Activated T-cell treated with anti-CD3 and anti-CD28 coated beads, Interleukin-2, amount 50 U/mL, for 72 hours (primary cell): ENCODE data around the gene RABL6. TPM values are rescaled to one million over a fixed set of nuclear protein-coding genes. Genes with fewer than 3 reads are reported as not detected.
"Not testable (repeated sequence)": the region's sequence is repeated elsewhere in the genome, so short reads cannot be mapped to it uniquely, and the experiment has no call there.

Source experiments
- ATAC-seq, 2 donors: fragments of 150-1000 bp; cut with Tn5 transposase; replicated peaks in 1 of 2; 2 replicates each; pipeline ENCODE4 v1.10.0; 2021; ENCODE audit warnings: moderate library complexity in 2 of 2, mild to moderate bottlenecking in 1 of 2
- DNase-seq, 2 donors: peaks; one replicate each; pipeline ENCODE4 v3.0.0; 2021 to 2022; ENCODE audit warnings: mixed read lengths in 1 of 2
- H3K27ac Mint-ChIP-seq: one replicate; pipeline ENCODE4 v1.8.0; 2022; ENCODE audit warnings: mild to moderate bottlenecking, moderate library complexity, mixed read lengths
- H3K27me3 Mint-ChIP-seq: one replicate; pipeline ENCODE4 v1.8.0; 2022; ENCODE audit warnings: low read depth, mixed read lengths
- H3K36me3 Mint-ChIP-seq, 2 donors: one replicate each; pipeline ENCODE4 v1.8.0; 2022; ENCODE audit warnings: mixed read lengths in 2 of 2, mild to moderate bottlenecking in 1 of 2; ENCODE audit not compliant: insufficient read depth in 2 of 2
- H3K4me1 Mint-ChIP-seq: one replicate; pipeline ENCODE4 v1.8.0; 2022; ENCODE audit warnings: low read depth, mixed read lengths
- H3K4me3 Mint-ChIP-seq, 2 donors: one replicate each; pipeline ENCODE4 v1.8.0; 2022; ENCODE audit warnings: mild to moderate bottlenecking in 2 of 2, mixed read lengths in 2 of 2, moderate library complexity in 2 of 2
- H3K9me3 Mint-ChIP-seq, 2 donors: one replicate each; pipeline ENCODE4 v1.8.0; 2022; ENCODE audit warnings: mixed read lengths in 2 of 2
- total RNA-seq, 2 donors: library from RNA; stranded (reverse); gene quantifications; one replicate each; pipeline ENCODE4 v1.2.3, GENCODE V29; 2022

RABL6 gene
- total RNA-seq, 2 donors from 2014 or later: 65.7 to 66.8 TPM

DNA sequence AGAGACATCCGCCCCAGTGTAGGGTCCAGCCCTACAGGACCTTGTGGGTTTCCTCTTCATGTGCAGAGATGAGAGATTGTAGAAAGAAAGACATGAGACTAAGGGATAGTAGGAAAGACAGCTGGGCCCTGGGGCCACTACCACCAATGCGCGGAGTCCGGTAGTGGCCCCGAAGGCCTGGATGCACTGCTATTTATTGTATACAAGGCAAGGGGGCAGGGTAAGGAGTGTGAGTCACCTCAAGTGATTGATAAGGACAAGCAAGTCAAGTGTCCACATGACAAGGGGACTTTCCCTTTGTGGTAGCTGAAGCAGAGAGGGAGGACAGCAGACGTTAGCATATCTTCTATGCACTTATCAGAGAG, 22.8 kb upstream of the RABL6 start:
- no peak overlapping the region for H3K27ac Mint-ChIP-seq
- H3K9me3 Mint-ChIP-seq: no peaks in the 10 kb centered on the region
- peaks cover 22% of the 10 kb centered on the region for H3K4me1 Mint-ChIP-seq
- H3K4me3 Mint-ChIP-seq: no peak overlapping the region
- H3K36me3 Mint-ChIP-seq: no peaks in the 10 kb centered on the region
- ATAC-seq (peak; percentile 67 to 76), DNase-seq (no peak)
- H3K27me3 Mint-ChIP-seq: no peaks in the 10 kb centered on the region

DNA sequence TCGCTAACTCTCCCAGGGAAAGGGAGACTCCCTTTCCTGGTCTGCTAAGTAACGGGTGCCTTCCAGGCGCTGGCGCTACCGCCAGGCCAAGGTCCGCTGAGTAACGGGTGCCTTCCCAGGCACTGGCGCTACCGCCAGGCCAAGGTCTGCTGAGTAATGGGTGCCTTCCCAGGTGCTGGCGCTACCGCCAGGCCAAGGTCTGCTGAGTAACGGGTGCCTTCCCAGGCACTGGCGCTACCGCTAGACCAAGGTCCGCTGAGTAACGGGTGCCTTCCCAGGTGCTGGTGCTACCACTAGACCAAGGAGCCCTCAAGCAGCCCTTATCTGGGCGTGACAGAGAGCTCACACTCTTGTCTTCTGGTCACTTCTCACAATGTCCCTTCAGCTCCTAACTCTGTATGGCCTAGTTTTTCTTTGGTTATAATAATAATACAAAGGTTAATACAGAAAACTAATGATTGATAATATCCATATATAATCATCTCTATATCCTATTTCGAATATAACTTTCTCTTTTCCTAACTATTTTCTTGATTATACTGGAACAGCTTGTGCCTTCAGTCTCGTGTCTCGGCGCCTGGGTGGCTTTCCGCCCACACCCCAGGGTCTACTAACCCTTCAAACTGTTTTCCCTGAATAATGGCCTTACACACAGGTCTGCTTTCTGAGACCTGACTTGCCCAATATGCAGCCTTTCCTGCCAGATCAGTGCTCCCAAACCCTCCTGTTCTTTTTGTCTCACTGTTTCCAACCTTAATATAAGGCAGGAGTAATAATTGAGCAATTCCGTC, 22.0 kb upstream of the RABL6 start:
- H3K4me3 Mint-ChIP-seq, H3K27ac Mint-ChIP-seq, H3K9me3 Mint-ChIP-seq, DNase-seq, H3K36me3 Mint-ChIP-seq, H3K27me3 Mint-ChIP-seq, ATAC-seq: not testable (repeated sequence)
- peaks cover 28% of the 10 kb centered on the region for H3K4me1 Mint-ChIP-seq

DNA sequence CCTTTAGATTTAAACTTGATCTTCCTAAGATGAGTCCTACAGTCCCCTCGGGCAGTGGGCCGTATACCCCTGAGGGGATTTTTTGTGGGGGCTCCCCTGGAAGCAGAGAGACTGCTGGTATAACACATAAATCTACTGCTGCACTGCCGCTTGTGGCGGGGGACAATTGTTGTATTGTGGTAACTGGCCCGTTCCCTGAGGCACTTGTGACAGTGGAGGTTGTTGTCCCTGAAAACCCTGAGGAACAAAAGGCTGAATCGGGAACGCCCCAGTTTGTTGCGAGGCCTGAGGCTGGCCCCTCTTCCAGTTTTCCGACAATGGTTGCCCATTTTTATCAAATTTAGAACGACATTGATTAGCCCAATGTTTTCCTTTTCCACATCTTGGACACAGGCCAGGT, 21.3 kb upstream of the RABL6 start:
- DNase-seq (no peak), ATAC-seq (no peak)
- Mint-ChIP-seq H3K4me1 (peaks cover 28% of the 10 kb centered on the region), H3K27ac (no peak overlapping the region), H3K9me3 (no peaks in the 10 kb centered on the region), H3K36me3 (no peaks in the 10 kb centered on the region), H3K4me3 (no peak overlapping the region), H3K27me3 (no peaks in the 10 kb centered on the region)

DNA sequence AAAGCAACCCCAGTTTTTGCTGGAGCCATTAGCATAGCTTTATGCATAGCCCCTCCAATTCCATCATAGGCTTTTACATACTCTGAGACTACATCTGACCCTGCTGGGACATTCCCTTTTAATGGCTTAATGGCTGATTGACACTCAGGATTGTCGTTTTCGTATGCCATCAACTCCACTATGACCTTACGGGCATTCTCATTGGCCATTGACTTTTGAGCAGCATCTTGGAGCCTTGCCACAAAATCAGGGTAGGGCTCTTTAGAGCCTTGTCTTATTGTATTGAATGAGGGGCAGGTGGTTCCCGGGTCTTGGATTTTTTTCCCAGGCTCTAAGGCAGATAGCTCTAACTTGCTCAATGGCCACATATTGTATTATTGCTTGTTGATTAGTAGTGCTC, 20.8 kb upstream of the RABL6 start:
- H3K4me3 Mint-ChIP-seq, ATAC-seq, H3K27ac Mint-ChIP-seq, H3K36me3 Mint-ChIP-seq, H3K9me3 Mint-ChIP-seq, H3K27me3 Mint-ChIP-seq, DNase-seq: not testable (repeated sequence)
- peaks cover 29% of the 10 kb centered on the region for H3K4me1 Mint-ChIP-seq

DNA sequence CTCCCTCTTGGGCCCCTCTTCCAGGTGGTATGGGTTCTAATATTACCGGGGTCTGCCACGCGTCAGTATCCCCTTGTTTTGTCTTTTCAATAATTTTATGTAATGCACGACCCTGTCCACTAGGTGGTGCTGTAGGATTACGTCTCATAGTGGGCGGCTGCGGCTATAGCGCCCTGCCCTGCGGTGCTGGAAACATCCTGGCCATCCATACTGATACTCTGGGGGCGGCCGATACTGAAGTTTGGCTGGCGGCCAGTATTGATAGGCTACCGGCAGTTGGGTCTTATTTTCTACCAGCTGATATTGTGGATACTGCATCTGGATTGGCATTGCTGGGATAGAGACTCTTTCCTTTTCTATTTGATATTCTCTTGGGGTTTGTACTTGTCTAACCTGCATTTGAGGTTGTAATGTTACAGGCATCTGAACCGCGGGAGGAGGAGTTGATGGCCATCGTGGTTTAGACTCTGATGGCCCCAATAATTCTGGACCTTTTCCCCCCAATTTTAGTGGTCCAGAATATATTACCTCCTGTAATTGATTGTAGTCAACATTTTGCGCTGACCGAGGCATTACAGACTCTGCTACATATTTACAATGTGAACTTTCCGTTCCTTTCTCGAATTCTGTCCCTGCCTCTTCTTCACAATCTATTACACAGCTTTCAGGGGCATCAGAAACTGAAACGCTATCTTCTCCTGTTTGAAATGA, 19.9 kb upstream of the RABL6 start:
- H3K36me3 Mint-ChIP-seq: no peaks in the 10 kb centered on the region
- peaks cover 34% of the 10 kb centered on the region for H3K4me1 Mint-ChIP-seq
- no peaks in the 10 kb centered on the region for H3K9me3 Mint-ChIP-seq
- no peak overlapping the region for H3K27ac Mint-ChIP-seq
- ATAC-seq (peak in 1 of 2 donors; percentile 10), DNase-seq (peak; percentile 83 to 85)
- no peaks in the 10 kb centered on the region for H3K27me3 Mint-ChIP-seq
- peak overlapping the region; percentile 44 to 63 for H3K4me3 Mint-ChIP-seq

DNA sequence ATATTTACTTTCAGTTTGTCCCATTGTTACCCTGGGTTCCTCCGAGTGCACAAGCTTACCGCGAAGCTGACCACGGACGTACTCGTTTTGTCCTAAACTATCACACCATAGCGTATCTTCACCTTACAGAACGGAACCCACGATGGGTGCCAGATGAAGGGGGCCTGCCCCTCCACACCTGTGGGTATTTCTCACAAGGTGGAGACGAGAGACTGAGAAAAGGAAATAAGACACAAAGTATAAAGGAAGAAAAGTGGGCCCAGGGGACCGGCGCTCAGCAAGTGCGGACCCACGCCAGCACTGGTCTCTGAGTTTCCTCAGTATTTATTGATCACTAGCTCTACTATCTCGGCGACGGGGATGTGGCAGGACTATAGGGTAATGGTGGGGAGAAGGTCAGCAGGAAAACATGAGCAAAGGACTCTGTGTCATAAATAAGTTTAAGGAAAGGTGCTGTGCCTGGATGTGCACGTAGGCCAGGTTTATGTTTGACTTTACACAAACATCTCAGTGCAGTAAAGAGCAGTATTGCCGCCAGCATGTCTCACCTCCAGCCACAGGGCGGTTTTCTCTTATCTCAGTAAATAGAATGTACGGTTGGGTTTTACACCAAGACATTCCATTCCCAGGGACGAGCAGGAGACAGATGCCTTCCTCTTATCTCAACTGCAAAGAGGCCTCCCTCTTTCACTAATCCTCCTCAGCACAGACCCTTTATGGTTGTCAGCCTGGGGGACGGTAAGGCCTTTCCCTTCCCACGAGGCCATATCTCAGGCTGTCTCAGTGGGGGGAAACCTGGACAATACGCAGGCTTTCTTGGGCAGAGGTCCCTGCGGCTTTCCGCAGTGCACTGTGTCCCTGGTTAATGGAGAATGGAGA, 18.9 kb upstream of the RABL6 start:
- peaks cover 40% of the 10 kb centered on the region for H3K4me1 Mint-ChIP-seq
- H3K27ac Mint-ChIP-seq, H3K27me3 Mint-ChIP-seq: not testable (repeated sequence)

DNA sequence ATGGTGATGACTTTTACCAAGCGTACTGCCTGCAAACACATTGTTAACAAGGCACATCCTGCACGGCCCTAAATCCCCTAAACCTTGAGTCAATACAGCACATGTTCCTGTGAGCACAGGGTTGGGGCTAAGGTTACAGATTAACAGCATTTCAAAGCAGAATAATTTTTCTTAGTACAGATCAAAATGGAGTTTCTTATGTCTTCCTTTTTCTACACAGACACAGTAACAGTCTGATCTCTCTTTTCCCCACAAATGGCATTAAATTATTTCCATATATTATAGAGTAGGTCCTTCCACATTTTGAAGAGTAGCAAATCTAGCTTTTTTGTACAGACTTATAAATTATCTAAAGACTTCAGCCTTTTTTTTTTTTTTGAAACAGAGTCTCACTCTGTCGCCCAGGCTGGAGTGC, 18.2 kb upstream of the RABL6 start:
- no peaks in the 10 kb centered on the region for H3K9me3 Mint-ChIP-seq
- no peak overlapping the region for H3K4me3 Mint-ChIP-seq
- H3K4me1 Mint-ChIP-seq: peaks cover 38% of the 10 kb centered on the region
- ATAC-seq (no peak), DNase-seq (no peak)
- no peaks in the 10 kb centered on the region for H3K36me3 Mint-ChIP-seq
- H3K27me3 Mint-ChIP-seq: no peaks in the 10 kb centered on the region
- H3K27ac Mint-ChIP-seq: no peak overlapping the region

More for the DNA sequence above, 18.9 kb upstream of the RABL6 start:
- peak overlapping the region; percentile 44 to 63 for H3K4me3 Mint-ChIP-seq
- not testable (repeated sequence) for ATAC-seq, H3K36me3 Mint-ChIP-seq, H3K9me3 Mint-ChIP-seq, DNase-seq

DNA sequence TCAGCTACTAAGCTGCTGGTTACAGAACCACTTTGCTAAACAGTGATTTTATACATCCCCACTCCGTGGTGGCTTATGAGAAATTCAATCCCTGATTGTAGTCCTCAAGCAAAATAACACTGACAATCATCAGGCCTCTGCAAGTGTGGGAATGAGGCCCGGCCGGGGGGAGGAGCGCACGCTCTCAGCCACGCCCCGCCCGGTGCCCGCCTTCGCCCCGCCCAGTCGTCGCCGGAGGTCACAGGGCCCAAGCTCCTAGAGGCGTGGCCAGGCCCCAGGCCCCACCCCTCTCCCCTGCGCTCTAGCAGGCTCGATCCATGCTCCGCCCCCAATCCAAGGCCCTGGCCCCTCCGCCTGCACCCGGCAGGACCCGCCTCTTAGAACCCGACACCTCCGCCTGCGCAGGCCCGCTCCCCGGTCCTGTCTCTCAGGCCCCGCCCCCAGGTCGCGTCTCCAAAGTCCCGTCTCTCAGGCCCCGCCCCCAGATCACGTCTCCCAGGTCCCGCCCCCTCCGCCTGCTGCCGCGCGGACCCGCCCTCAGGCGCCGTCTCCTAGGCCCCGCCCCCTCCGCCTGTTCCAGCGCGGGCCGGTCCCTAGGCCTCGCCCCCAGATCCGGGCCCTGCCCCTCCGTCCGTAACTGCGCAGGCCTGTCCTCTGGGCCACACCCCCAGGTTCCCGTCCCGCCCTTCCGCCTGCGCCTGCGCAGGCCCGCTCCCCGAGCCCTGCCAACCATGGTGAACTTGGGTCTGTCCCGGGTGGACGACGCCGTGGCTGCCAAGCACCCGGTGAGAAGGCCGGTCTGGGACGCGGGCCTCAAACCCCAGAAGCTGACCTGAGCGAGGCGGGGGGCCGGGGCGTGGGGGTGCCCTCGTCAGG, 16.9 kb upstream of the RABL6 start, which contains the start of gene TMEM141:
TSS of gene TMEM141 (plus strand) at position 705 of the 876 bp plus-strand sequence. CDS start at position 732, 27 bp downstream.
- H3K4me1 Mint-ChIP-seq: peaks cover 32% of the 10 kb centered on the region
- peak within 1 kb of the TSS; percentile 81 to 88 for H3K4me3 Mint-ChIP-seq
- H3K36me3 Mint-ChIP-seq: no peaks in the 10 kb centered on the region
- peak within 1 kb of the TSS; percentile 22 for H3K27ac Mint-ChIP-seq
- no peaks in the 10 kb centered on the region for H3K27me3 Mint-ChIP-seq
- H3K9me3 Mint-ChIP-seq: no peaks in the 10 kb centered on the region
- ATAC-seq (peak; percentile 90 to 91), DNase-seq (peak; percentile 100)

DNA sequence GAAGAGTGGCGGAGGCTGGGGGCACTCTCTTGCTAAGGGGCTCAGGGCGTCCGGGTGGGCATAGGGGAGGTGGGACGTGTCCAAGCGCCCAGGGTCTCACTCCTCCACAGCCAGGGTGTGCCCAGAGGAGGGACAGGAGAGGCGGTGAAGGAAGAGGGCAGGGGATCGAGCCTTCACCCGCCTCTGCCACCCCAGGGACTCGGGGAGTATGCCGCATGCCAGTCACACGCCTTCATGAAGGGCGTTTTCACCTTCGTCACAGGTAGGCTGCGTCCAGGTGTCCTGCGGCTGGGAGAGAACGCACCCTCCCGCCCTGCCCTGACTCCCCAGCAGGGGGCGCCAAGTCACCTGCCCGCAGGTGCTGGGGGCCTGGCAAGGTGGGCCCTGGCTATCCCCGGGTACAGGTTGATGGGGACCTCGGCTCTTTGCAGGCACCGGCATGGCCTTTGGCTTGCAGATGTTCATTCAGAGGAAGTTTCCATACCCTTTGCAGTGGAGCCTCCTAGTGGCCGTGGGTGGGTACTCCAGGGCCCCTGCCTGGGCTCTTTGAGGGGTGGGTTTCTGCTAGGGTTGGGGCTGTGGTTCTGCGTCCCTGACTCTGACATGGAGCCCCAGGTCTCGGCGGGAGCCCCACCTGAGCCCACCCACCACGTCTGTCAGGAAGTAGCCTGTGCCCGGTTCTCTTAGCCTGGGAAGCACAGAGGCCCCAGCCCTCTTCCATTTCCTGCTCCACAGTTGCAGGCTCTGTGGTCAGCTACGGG, 16.1 kb upstream of the RABL6 start:
- H3K4me1 Mint-ChIP-seq: peaks cover 34% of the 10 kb centered on the region

DNA sequence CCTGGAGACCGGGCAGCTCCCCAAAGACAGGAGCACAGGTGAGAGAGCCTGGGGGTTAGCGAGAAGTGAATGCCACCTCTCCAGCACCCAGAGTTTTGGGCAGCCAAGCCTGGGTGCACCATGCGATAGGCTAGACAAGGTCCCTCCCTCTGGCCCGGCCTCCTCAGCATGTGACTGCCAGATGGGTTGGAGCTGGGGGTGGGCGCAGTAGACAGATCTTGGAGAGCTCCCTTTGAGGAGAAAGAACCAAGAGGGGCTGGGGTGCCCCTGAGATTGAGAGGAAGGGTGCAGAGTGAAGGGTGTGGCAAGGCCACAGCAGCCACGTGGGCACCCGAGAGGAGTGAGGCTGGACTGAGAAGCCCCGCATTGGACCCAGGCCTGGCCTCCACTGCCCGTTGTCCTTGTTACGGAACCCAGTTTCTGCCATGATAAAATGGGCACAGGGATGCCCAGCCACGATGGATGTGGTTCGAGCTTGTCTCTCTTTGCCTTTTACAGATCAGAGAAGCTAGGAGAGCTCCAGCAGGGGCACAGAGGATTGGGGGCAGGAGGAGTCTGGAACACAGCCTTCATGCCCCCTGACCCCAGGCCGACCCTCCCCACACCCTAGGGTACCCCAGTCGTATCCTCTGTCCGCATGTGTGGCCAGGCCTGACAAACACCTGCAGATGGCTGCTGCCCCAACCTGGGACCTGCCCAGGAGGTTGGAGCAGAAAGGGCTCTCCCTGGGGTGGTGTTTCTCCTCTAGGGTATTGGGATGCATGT, 15.2 kb upstream of the RABL6 start:
- Mint-ChIP-seq H3K9me3 (no peaks in the 10 kb centered on the region), H3K4me3 (peak overlapping the region; percentile 24 to 88), H3K27me3 (no peaks in the 10 kb centered on the region), H3K27ac (peak overlapping the region; percentile 22), H3K36me3 (no peaks in the 10 kb centered on the region), H3K4me1 (peaks cover 38% of the 10 kb centered on the region)
- no peak for DNase-seq
- ATAC-seq: no peak

More for the DNA sequence above, 16.1 kb upstream of the RABL6 start:
- no peaks in the 10 kb centered on the region for H3K9me3 Mint-ChIP-seq
- no peaks in the 10 kb centered on the region for H3K27me3 Mint-ChIP-seq
- peak; percentile 72 to 74 for DNase-seq
- no peaks in the 10 kb centered on the region for H3K36me3 Mint-ChIP-seq
- H3K4me3 Mint-ChIP-seq: peak overlapping the region; percentile 81 to 88
- peak; percentile 5 to 8 for ATAC-seq
- peak overlapping the region; percentile 22 for H3K27ac Mint-ChIP-seq
